ENCODE results near the gene NT5C3A. TPM values are rescaled to one million over a fixed set of nuclear protein-coding genes. Genes with fewer than 3 reads are reported as not detected.
A peak's percentile ranks its signal among the peaks of the same experiment; 100 is the strongest.

Gene NT5C3A
- total RNA-seq, 2 donors from 2014 or later = 20.4 to 26.5 TPM

- Histone ChIP-seq H3K4me3 (peak overlapping the region; percentile 64 to 99), H3K4me1 (peaks cover 35% of the 10 kb centered on the region), H3K9me3 (no peaks in the 10 kb centered on the region), H3K27ac (peak overlapping the region; percentile 8 to 86 (median 70)), H3K36me3 (replicated peaks in 1 of 2; ENCODE audit: insufficient read depth in 1 of 2, low read depth in 2 of 2) (no peaks in the 10 kb centered on the region), H3K27me3 (no peaks in the 10 kb centered on the region)
- 0% methylated on average over 10 of the region's 10 CpGs for WGBS, 2 donors
- DNase-seq (no peak), ATAC-seq (peak; percentile 10)
- intact Hi-C loops (cut with DNase I) = no loop called here
- no peak for TF ChIP-seq POLR2A (IDR thresholded peaks at IDR 0.05)
- TF ChIP-seq CTCF (IDR thresholded peaks at IDR 0.05) = peak in 1 of 7 experiments; percentile 15
These were observed 46.0 kb upstream of the NT5C3A start for GRCh38 chr7:33108554-33109004.

- WGBS, 2 donors = 38 to 42% methylated on average over 7 of the region's 7 CpGs
- Histone ChIP-seq H3K4me1 (peaks cover 35% of the 10 kb centered on the region), H3K27me3 (no peaks in the 10 kb centered on the region), H3K27ac (no peak overlapping the region), H3K9me3 (no peaks in the 10 kb centered on the region), H3K4me3 (no peak overlapping the region), H3K36me3 (replicated peaks in 1 of 2; ENCODE audit: insufficient read depth in 1 of 2, low read depth in 2 of 2) (peaks cover 0 to 7% of the 10 kb centered on the region in 2 donors)
- intact Hi-C loops (cut with DNase I) = no loop called here
- DNase-seq = peak in 3 of 4 donors; percentile 10 to 34 (median 24)
- no peak for TF ChIP-seq POLR2A (IDR thresholded peaks at IDR 0.05)
- peak in 4 of 7 experiments; percentile 15 to 45 (median 39) for TF ChIP-seq CTCF (IDR thresholded peaks at IDR 0.05)
- ATAC-seq = no peak
These were observed 44.8 kb upstream of the NT5C3A start for GRCh38 chr7:33107136-33108066.

- WGBS, 2 donors = 78 to 81% methylated on average over 3 of the region's 3 CpGs
- ATAC-seq = no peak
These were observed 39.3 kb upstream of the NT5C3A start for GRCh38 chr7:33101906-33102305.

GRCh38 chr7:33100770-33101169 is 38.2 kb upstream of the NT5C3A start:
- ATAC-seq (no peak), DNase-seq (no peak)
- H3K9me3 ChIP-seq = no peaks in the 10 kb centered on the region
- no peaks in the 10 kb centered on the region for H3K4me1 ChIP-seq
- intact Hi-C loops (cut with DNase I) = no loop called here
- H3K27me3 ChIP-seq = no peaks in the 10 kb centered on the region
- no peak overlapping the region for H3K27ac ChIP-seq
- no peak overlapping the region for H3K4me3 ChIP-seq
- no peak for TF ChIP-seq CTCF (IDR thresholded peaks at IDR 0.05)
- WGBS, 2 donors = 86 to 96% methylated on average over 3 of the region's 3 CpGs
- peaks cover 6 to 34% of the 10 kb centered on the region in 2 donors for H3K36me3 ChIP-seq (replicated peaks in 1 of 2; ENCODE audit: insufficient read depth in 1 of 2, low read depth in 2 of 2)

More at GRCh38 chr7:33101906-33102305, 39.3 kb upstream of the NT5C3A start:
- Histone ChIP-seq H3K36me3 (replicated peaks in 1 of 2; ENCODE audit: insufficient read depth in 1 of 2, low read depth in 2 of 2) (peaks cover 6 to 24% of the 10 kb centered on the region in 2 donors), H3K4me3 (no peak overlapping the region), H3K4me1 (peaks cover 11% of the 10 kb centered on the region), H3K27ac (no peak overlapping the region), H3K9me3 (no peaks in the 10 kb centered on the region), H3K27me3 (no peaks in the 10 kb centered on the region)
- no peak for DNase-seq
- intact Hi-C loops (cut with DNase I) = no loop called here
- TF ChIP-seq POLR2A (IDR thresholded peaks at IDR 0.05) (no peak), CTCF (IDR thresholded peaks at IDR 0.05) (no peak)

All from body of pancreas (tissue), 4 donors.